Activated T-helper 1 cell treated with Interleukin-2 at 50 U/mL for 16 hours (primary cell): Measurements from ENCODE around the gene TNS3.

ENCODE experiments used
- DNase-seq: peaks from one replicate; pipeline ENCODE4 v3.0.0-alpha.2; 2020; ENCODE audit warnings: low read depth

TNS3 gene

DNA sequence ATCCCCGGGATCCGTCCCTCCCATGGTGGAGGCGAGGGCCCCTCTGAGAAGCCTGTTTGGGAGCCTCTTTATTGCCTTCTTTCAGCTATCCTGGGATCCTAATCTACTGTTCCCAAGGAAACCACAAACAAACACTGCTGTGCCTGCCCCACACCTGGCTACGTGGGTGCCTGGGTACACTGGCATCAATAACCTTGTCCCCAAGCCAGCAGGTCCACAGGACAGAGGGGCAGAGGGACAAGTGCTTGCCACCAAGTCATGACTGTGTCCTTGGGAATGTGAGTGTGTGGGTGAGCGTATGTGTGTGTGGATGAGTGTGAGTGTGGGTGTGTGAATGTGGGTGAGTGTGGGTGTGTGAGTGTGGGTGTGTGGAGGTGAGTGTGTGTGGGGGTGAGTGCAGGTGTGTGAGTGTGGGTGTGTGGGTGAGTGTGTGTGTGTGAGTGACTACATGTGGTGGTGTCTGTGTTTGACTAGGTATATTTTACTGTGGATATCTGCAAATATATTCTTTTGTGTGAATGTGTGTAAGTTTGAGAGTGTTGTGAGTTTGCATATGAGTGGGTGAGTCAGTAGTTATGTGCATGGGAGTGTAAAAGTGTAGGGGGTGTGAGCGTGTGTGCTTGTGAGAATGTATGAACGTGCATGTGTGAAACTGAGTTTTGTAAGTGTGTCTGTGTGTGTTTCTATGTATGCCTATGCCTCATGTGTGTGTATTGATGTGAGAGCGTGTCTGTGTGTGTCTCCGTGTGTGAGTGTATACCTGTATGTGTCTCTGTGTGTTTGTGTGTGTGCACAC, 96.1 kb downstream of the TNS3 start:
- DNase-seq = no peak

DNA sequence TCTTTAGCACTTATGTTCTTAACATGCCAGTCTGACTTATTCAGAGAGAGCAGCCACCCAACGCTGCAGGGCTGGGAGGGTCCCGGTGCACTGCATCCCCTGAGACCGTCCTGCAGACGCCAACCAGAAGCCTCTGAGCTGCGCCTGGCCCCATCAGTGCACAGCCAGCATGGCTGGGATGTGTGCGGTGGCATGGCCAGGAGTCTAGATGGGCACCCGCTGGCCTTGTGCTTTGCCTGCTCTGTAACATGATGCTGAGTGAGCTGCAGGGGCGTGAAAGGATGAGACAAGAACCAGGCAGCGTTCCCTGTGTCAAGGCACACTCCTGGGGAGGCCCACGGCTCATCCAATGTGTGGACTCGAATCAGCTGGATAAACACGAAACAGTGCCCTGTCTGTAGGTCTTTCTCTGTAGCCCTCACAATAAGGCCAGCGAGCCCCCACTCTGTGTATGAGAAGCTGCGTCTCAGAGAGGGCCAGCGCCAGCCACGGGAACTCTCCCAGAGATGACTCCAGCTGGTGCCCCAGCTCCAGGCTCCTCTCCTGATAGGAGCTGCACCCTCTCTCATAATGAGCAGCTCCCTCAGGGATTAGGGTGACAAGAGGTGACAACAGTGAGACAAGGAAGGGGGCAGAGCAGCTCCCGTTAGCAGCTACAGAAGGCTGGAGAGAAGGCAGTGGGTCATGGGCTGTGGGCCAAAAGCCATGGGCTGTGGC, 96.8 kb downstream of the TNS3 start:
- DNase-seq = no peak

DNA sequence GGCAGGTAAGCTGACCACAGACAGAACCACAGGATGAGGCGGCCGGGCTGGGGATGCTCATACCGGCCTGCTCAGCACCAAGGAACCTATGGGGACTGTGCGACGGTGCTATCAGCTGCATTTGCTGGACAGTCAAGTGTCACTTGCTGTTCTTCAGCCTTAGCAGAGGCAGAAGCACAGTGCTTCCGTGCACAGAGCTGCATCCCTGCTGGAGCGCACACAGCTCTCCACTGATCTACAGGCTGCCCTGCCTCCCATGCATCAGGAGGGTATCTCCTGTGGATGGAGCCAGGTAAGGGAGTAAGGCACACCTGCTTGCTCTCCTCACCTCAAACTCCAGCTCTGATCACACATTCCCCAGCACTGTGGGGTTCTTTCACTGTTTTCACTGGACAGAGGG, 97.5 kb downstream of the TNS3 start:
- no peak for DNase-seq

DNA sequence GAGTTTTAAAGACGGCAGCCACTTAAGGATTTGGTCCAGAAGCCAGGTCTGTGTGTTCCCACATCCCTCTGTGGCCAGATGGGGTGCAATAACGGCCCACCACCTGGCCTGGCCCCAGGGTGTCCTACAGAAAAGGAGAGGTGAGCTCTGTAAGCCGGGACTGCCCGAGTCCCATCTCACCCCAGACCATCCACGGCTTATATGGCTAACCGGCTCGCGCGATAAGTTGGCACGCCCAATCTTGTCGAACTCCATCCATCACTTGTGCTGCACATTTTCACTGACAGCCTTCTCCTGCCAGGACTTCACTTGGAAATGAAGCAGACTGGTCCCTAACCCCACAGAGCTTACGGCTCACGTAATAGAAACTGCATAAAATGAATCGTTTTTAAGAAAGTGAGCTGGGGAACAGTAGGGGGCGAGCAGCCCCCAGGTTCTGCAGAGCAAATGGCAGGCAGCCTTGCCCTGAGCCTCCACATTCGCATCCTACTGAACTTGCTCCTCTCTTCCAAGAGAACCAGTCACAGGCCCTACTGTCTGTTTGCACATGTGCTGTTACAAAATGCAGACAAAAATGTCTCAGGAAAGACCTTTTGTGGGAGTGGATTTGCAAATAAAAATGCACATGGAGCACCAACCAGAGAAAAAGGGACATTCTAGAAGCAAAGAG, 98.2 kb downstream of the TNS3 start:
- no peak for DNase-seq

DNA sequence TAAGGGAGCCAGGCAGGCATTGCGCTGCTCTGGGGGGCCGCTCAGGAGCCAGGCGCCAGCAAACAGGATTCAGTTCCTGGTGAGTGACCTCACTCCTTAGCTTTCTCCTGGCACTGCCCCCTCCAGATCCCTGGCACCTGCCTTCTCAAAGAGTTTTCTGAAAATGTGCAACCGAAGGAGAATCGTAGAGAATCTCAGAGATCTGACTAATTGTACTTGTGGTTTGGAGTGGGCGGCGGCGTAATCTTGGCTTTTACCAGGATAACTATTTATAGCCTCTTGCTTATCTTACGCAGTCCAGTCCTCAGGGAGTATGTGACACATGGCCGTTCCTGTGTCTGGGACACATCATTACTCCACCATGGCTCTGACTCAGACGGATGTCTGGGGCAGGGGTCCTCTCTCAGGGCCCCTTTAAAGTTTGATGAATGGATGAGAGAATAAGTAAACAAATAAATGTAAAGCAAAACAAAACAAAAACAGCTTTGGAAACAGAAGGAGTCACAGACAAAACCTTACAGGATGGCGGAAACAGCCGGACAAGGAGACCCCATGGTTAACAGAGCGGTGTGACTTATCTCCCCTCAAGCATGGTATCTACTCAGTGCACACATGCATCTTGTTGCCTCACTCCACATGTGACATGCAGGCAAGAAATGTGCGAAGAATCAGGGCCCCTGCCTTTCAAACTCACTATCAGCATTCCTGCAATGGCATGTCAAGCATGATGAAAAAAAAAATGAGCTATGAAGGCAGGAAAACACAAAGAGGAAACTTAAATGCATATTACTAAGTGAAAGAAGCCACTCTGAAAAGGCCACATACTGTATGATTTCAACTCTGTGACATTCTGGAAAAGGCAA, 99.7 kb downstream of the TNS3 start:
- DNase-seq = no peak

DNA sequence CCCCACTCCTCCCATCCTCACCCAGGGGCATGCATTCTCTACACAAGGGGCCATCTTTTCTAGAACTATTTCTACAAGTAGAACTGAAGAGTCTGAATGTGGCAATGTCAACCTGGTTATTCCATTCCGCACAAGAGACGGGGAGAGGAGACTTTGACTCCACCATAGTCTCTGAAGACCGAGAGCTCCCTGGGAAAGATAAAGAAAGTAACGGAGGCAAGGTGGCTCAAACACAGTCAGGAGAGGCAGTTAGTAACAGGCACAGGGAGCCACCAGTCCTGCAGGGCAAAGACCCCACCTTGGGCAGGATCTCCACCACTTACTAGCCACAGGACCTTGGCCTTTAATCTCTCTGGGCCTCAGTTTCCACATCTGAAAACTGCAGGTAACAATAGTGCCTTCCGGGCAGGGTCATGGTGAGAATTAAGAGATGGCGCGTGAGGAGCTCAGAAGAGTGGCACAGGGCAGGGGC, 100.3 kb downstream of the TNS3 start:
- DNase-seq = no peak

DNA sequence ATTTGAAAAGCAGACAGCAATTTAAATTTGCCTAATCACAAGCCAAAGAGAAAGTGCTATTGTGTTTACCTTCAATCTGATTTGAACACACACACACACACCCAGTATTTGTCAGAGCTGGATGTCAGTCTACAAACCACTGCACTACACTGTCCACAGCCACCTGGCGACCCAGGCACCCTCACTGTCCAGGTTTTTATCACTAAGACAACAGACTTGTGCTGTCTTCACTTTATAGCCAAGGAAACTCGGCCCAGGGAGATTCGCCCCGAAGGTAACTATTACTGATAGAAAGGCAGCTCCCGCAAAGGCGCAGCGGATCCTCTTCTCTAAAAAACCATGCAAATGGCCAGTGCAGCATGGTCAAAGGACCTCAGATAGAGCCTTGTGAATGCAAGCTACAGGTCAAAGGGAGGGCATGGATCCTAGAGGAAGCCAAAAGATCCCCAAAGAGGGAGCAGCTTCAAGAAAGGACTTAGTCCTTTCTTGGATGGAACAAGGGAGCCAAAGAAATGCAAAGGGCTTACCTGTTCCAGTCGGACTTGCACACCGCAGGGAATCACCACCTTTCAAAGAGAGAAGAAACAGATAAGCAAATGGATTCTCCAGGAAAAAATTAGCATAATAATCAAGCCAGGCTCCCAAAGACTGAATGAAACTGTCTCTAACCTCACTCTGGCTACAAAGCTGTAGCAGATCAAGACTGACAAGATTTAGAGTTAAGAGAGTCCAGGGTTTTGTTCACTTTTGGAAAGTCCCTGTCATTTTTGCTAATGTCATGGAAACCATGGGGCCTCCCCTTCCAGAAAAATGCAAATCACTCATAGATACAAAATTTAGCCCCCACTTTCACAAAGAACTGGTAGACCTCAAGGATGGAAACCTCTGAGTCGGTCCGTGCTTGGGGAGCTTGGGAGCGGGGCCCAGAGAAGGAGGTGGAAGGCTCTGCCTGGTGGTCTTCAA, 101.1 kb downstream of the TNS3 start:
- no peak for DNase-seq

DNA sequence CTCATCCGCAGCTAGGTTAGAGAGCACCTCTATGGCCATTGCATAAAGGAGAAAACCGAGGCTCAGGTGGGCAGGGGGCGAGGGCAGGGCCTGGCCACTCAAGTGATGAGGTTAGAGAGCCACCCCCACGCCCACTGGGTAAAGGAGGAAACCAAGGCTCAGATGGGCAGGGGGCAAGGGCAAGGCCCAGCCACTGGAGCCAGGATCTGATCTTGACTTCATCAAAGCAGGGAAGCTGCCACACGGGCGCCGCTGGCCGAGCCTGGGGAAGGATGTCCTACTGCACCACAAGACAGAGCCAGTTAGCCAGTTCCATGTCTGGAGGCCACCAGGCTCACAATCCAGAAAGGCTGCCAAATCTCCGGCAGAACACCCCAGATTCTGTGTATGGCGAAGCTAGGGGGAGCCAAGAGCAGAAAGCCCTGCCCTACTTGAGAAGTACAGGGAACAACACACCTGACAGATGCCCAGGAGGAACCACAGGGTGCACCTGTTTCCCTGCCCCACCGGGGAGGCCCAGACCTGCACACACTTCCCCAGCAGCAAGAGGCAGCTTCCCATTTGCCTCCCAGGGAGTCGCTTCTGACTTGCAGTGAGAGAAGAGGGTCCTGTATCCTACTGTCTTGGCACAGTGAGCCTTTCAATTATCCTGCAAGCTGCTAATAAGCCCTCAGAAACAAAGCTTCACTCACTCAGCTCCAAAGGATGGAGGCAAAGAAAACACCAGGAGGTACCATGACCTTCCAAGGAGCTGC, 101.9 kb downstream of the TNS3 start:
- no peak for DNase-seq

DNA sequence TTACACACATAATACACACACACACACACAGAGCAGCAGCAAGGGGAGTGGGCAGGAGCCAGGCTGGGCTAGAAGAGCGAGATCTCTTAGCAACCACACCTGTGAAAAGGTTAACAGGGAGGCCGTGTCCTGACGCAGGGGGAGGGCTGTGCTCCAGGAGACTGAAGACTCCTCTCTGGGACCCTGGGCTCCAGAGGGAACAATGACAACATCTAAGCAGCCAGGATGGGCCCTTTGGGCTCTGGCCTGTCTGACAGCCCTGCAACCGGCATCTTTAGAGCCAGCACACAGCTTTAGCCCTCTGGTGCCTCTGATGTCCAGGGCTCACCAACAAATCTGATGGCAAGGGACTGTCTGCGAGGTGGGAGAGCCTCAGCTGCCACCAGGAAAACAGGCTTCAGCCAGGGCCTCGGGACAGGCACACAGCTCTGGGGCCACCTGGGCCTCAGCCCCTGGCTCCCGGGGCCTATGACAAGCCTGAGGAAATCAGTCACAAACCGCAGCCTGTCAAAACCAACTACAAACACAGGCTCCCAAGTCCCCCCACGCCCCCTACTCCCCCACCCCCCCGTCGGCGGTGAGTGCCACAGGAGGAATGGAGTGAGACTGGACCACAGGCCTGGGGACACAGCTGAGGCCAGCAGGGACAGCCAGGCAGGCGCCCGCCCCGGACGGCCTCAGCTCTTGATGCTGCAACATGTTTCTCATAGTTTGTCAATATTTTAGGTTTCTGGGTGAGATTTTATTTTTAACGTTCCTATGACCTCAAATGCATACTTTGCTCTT, 102.8 kb downstream of the TNS3 start:
- DNase-seq = no peak

DNA sequence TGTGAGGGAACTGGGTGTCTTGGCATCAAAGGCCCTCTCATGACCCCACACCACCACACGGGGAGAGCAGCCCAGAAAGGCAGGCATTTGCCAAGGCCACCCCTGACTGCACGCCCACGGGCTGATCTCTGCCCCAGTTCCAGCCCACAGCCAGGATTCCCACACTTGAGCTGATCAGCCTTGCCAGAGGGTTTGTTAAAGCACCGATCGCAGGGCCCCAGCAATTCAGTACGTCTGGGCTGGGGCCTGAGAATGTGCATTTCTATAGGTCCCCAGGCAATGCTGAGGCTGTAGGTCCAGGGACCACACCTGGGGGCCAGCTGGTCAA, 103.9 kb downstream of the TNS3 start:
- no peak for DNase-seq

DNA sequence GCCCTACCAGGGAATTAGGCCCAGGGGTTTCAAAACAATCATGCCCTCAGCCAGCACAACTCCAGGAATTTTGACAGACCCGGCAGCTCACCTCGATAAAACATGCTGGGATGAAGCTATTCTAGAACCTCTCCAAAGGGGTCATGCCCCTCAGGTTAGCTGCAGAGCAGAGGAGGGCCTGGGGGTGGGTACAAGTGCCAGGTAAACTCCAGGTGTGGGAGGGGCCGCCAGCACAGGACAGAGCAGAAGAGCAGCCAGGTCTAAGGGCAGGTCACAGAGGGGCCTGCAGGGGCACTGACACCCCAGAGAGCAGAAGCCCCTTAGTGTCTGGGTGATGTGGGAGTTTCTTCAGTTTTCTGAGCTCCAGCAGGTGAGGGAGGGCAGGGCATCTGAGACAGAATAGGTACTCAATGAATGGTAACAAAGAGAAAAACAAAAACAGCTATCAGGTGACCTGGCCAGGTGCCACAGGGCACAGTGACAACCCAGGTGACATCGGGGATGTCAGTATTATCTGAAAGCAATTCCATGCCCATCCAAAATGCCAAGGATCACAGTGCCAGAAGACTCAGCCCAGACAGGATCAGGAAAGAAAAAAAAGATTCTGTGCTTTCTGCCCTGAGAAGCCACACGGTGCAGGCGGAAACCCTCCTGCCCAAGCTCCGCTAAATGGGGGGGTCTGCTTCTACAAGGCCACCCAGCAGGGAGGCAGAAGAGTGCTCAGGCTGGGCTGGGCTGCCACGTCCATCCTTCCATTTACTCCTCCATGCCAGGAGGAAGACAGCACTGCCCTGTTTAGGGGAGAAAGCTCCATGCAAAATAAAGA, 104.5 kb downstream of the TNS3 start:
- DNase-seq = no peak

DNA sequence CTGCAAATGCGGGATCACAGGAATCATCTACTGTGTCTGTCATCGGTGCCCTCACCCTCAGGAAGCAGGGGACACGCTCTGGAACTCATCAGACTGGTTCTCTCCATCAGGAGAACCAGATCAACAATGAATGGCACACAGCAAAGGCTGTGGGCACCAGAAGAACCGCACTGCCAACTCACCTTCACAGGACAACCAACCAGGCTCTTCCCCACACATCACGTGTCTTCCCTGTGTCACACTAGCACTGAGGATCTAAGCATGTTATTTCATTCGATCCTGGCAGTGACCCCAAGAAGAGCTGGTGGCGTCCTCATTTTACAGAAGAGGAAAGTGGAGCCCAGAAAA, 106.1 kb downstream of the TNS3 start:
- DNase-seq = no peak

DNA sequence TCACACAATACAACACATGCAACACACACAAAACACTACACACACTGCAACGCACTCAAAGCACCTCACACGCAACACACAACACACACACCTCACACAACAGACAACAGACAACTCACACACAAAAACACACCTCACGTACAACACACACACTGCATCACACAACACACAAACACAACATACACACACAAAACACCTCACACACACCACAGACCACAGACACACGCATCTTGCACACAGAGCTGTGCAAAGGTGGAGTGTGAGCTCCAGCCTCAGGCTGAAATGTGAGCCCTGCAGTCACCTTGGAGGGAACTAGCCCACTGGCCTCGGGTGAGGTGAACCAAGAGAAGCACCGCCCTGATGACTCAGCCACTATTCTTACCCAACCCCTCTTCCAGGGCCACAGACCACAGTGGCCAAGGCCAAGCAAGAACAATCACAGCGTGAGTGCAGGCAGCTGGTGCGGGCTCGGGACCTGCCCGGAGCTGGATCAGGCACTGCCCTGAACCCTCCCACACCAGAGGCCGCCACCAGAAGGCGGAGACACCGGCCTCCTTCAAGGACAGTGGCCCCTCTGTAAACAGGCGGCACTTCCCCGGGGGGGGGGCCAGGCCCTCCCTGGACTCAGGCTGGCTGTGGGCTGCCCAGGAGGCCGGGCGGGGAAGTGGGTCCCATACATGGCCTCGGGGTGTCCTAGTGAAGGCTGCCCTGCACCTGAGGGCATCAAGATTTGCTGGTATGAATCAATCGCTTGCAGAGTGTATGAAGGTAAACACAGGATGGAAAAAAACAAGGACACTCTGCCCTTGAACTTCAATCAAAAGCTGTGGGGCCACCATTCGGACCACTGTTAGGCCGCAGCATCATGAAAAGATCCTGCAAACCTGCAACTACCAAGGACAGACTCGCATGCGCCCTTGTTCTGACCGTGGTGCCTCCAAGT, 106.7 kb downstream of the TNS3 start:
- no peak for DNase-seq

DNA sequence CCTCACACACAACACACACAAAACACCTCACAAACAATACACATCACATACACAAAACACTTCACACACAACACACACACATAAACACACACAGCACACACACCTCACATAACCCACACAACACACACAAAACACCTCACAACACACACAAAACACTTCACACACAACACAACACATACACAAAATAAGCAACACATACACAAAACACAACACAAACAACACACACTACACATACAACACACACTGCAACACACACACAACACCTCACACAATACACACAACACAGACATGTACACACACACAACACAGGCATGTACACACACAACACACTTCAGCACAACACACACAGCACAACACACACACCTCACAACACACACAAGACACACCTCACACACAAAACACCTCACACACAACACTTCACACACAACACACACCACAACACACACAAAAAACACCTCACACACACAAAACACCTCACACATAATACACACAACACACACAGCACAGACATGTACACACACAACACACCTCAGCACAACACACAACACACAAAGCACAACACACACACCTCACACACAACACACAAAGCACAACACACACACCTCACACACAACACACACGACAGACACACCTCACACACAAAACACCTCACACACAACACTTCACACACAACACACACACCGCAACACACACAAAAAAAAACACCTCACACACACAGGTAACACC, 107.5 kb downstream of the TNS3 start:
- no peak for DNase-seq

DNA sequence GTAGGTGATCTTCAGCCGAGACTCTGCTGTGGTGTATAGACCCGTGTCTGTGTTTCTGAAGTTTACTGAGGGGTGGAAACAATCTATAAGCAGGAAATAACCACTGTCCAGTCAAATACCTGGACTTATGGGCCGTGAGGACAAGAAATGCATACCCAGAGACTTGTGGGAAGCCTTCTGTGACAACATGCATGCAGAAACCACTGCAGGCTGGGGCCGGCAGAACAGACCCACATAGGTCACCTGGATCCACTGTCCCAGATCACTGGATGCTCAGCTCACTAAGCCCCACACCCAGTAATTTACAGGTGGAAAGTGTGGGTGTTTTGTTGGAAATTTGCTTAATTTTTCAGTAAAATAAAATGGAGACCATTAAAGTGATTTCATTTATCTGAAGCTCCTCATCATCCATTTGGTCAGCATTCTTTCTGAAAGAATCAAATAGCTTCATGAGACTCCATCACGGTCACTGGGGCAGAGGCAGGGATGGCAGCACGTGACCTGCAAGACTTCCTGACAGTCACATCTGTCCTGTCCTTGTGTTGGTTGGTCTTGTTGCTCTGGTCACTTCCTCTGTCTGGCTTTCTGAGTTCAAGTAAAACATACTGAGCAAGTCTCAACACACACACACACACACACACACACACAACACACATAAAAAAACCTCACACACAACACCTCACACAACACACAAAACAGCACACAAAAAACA, 108.3 kb downstream of the TNS3 start:
- DNase-seq = no peak
